GM18858 (cell line): ENCODE results near the gene BROX.
"Not testable (repeated sequence)": the region's sequence is repeated elsewhere in the genome, so short reads cannot be mapped to it uniquely, and the experiment has no call there.

ENCODE experiments used
- ATAC-seq: cut with Tn5 transposase; IDR thresholded peaks from one replicate; pipeline ENCODE4 v1.9.1; 2021; ENCODE audit not compliant: unreplicated experiment

The BROX gene

DNA sequence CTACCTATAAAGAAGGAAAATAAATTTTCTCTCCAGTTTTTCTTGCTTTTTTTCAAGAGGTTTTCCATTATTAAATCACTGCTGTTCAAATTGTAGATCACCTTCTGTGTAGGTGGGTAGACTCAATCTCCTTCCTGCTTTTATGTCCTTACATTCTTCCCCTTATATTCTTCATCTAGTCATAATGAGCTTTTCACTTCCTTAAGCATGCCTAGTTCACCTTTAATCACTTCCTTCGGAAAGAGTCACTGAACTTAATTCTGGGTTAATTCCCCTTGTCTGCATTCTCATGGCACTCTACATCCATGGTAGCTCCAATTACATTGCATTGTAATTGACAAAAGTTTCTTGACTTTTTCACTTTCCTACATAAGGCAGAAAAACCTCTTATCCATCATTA lies 18.5 kb downstream of the BROX start:
- ATAC-seq, result no peak

DNA sequence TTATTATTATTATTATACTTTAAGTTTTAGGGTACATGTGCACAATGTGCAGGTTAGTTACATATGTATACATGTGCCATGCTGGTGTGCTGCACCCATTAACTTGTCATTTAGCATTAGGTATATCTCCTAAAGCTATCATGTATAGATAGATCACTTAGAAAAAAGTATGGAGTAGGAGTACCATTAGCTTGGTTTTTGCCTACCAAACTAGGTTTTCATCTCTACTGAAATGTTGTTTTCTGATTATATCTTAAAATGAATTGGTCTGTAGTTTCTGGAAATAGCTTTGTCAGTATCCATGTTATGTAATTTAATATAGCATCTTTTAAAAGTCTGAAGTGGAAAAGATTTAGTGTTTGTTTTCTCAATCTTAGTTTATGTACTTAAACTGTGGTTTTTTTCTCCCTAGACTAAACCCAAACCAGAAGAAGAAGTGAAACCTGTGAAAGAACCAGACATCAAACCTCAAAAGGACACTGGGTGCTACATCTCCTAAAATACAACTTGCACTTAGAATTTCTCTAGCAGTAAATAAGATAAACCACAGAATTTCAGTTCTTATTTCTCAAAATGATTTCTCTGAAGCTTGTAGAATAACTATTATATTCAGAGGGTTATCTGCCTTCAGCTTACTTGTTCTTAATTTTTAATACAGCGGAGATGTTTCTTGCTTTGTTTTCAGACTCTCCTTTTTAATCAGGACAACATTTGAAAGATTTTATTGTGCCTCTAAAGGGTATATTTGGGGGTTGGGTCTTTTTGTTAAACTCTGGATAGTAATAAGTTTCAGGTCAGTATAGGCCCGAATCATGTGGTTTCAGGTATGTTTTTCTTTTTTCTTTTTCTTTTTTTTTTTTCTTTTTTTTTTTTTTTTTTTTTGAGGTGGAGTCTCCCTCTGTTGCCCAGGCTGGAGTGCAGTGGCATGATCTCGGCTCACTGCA lies 20.1 kb downstream of the BROX start:
- peak; percentile 96 for ATAC-seq

DNA sequence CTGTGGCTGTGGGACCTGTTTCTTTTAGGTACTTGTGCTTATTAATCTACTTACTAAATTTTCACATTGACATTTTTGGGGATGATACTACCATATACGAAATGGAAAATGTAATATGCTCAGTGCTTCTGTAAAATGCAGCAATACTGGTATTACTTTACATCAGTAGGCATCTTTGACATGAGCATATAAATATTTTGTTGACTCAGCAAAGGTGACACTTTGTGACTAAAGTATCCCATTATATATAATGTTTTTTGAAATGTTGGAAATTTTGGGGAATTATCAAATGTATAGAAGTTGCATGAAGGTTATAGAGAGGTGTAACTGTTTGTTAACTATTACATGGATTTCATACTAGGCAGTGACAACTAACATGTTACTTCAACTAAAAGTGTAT lies 22.4 kb downstream of the BROX start:
- ATAC-seq, result no peak

DNA sequence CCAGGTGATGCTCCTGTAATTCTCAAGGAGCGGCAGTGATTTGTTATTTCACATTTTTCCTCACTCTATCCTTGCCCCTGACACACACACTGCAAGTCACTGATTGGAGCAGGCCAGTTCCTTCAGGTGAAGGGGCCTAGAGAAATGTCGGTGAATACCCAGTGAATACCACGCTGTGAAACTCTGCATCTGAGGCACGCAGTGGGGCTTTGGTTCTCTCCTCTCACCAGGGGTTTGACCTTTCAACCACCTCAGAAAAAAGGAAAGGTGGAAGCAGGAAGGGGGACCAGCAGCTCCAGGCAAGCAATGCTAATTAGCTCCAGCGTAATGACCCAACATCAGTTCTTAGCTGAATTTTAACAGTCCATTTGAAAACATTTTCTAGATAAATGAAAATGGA lies 24.1 kb downstream of the BROX start:
- no peak for ATAC-seq

DNA sequence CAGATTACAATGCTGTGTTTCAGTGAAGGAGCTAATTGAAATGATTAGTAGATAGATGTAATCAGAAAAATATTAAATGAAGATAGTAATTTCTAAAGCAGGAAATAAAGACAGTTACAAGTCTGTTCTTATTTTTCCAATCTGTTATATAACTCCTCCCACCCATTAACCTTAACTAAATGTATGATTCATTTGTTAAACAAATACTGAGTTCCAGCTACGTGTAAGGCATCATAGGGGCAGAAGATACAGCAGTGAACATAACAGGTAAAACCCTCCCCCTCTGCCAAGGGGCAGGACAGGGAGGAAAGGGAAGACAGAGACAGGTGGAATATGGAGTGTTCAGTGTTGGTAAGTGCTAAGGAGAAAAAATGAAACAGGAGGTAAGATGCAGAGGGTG lies 24.6 kb downstream of the BROX start, which contains the start of gene FAM177B:
TSS of gene FAM177B (plus strand) at position 231 of the 400 bp plus-strand sequence. CDS start 9,344 bp downstream, outside the sequence.
- no peak for ATAC-seq

DNA sequence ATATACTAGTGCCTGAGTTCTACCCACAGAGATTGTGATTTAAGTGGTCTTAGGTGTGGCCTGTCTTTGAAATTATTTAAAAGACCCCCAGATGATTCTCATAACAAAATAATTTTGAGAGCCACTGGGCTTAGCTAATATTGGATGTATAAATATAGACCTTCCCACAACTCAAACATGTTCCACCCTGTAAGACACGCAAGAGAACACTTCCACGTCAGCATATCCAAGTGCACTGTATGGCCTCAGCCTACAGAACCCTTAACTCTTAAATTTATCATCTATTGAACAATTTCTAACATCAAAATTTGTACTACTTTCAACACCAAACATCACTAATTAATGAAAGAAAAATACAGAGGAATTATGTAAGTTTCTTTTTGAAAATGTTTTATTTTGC lies 27.1 kb downstream of the BROX start:
- no peak for ATAC-seq

DNA sequence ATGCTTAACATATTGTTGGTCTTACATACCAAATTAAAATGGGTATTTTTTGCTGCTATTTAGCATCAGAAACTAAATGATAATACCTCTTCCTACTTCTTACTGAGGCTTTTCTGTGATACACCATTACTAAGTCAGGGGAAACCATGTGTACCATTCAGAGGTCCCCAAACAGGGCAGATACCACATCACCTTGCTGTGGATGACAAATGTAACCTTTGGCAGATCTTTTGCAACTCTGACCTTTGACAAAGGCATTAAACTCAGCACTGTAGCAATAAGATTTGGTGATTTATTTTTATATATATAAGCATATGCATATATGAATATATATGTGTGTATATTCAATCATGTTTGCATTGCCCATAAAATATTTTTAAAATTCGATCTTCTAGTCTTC lies 27.6 kb downstream of the BROX start:
- ATAC-seq, result no peak

DNA sequence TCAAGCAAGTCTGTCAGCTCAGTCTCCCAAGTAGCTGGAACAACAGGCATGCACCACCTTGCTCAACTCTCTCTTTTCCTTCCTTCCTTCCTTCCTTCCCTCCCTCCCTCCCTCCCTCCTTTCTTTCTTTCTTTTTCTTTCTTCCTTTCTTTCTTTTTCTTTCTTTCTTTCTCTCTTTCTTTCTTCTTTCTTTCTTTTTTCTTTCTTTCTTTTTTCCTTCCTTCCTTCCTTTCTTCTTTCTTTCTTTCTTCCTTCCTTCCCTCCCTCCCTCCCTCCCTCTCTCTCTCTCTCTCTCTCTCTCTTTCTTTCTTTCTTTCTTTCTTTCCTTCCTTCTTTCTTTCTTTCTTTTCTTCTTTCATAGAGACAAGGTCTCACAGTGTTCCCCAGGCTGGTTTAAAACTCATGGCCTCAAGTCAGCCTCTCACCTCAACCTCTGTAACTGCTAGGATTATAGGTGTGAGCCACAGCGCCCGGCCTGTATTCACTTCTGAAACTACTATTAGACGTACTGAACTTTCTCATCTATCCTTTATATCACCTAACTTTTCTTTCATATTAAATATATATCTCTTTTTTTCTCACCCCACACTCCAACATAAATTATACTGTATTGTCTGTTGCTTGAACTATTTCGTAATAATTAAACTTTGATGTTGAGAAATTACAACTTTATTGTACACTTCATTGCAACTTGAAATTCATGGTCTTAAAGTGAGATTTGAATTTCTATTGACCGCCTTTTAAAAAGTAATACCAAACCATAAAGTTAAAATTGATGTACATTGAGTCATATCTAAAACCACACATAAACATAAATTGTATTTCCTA lies 29.5 kb downstream of the BROX start:
- not testable (repeated sequence) for ATAC-seq

DNA sequence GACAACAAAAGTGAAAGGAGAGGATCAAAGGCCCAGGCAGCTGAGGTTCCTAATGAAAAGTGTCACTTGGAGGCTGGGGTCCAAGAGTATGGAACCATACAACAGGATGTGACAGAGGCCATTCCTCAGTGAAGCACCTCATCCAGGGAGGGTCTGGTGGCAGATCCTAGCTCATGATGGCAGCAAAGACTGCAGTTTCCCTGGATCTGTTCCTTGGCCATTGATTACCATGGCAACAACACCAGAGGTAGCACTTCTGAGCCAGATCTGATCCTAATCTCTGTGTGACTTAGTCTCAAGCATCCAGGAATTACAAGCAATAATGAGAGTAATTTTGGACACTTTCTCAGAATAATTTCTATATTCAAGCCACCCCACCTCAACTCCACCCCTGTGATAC lies 37.6 kb downstream of the BROX start:
- no peak for ATAC-seq

DNA sequence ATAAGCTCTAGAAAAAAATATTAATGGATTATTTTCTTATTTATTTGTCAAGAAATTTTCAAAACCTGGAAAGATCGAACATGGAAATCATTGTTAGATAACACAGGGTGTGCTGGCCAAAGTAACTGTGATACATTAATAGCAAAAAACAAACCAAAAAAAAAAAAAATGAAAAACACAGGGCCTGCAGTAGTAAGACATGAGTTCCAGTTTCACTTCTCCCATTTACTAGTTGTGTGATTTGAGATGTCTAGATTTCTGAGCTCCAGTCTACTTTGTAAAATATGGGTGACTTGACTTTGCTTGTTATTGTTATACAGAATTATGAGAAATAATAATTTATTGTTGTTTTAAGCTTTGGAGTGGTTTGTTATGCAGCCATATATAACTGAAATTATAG lies 38.3 kb downstream of the BROX start:
- ATAC-seq, result peak; percentile 95

DNA sequence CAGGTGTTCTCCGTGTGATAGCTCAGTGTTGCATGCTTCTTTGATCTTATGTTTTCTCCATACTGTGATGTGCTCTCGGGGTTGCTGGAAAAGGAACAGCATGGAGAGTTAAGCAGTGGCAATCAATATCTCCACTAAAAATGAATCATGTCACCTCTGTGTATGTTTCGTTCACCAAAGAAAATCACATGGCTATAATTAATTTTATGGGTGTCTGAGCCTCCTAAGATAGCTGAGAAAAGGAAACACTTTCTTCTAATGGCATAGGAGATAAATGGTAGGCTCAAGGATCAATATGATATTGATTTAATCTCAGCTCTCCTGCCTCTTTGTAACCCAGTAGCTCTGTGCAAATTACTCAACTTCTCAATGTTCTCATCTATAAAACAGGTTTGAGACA lies 38.9 kb downstream of the BROX start:
- no peak for ATAC-seq

DNA sequence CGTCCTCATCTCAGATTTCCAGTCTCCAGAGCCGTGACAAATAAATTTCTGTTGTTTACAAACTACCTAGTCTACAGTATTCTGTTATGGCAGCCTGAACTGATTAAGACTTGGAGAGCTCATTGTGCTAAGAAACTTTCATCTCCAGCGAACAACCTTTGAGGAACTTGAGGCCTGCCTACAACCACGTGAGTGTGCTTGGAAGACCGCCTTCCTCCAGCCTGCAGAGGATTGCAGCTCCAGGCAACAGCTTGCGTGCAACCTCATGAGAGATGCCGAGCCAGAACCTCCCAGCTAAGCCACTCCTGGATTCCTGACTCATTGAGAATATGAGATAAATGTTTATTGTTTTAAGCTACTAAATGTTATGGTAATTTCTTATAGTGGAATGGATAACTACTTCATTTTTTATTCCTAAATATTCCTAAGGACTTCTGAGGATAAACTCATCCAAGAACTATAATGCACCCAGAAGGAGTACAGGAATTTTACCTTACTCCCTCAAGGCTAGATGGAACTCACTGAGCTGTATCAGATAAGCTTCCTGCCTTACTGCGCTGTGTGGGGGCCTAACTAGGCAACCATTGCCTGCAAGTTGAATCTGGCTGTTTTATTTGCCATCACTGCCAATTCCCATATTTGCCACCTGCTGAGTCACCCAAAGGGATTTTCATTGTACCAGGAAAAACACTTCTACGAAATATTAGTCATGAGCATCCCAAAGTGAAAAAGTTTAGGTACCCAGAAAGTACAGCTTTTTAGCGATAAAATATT lies 42.2 kb downstream of the BROX start:
- no peak for ATAC-seq

DNA sequence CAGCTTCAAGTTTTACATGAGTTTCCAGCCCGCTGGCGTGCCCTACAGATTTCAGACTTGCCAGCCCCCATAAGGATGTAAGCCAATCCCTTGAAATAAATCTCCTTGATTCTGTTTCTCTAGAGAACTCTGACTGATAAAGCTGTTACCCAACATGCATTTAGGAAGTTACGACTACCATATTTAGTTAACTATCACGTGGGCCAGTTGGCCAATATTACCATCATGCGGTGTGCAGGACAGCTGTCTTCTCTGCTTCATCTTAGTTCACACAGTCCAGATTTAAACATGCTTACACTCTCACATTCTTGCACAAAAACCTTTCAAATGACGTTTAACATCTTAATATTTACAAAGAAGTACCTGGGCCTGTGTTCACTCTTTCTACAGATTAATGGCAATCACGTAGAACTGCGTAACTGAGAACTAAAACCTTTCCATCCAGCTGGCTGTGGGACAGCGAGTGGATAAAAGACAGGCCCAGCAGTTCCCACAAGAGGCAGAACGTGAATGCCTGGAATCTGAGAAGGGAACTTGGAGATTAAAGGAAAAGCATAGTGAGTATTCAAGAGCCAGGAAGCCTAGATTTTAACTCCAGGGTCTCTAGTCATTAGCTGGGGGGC lies 45.4 kb downstream of the BROX start:
- ATAC-seq, result no peak

DNA sequence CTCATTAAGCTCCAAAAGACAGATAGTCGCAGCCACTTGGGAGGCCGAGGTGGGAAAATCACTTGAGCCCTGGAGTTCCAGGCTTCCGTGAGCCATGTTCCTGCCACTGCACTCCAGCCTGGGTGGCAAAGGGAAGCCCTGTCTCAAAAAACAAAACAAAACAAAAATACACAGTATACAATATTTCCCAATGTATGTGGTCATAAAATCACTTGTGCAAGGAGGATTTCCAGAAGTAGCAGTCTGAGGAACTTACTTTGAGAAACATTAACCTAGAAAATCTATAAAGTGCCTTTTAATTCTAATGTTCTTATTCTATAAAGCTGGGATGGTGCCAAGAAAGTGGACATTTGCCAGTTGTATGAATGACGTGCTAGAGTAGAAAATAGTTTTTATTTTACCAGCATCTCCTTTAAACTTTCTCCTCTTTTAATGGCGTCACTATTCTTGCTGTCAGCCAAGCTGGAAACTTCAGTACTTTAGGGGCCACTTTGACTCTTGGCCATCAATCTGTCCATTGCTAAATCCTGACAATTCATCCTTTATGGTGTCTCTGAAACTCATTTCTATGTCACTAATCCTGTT lies 47.2 kb downstream of the BROX start:
- no peak for ATAC-seq

DNA sequence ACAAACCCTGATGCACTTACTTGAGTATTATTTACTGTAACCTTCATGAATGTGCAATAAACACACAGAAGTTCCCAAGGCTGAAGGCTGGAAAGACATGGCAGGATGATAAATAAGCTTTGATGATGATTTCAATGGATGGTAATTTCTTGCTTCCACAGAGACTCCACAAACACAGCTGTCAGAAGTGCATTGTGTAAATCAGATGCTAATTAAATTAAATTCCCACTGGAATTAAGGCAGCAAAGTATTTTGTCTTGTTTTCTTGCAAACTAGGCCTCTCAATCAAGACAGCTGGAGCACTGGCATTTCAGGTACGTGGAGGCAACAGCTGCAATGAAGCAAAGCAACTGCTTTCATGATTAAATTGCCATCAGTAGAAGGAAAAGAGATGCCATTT lies 48.7 kb downstream of the BROX start:
- ATAC-seq, result no peak

DNA sequence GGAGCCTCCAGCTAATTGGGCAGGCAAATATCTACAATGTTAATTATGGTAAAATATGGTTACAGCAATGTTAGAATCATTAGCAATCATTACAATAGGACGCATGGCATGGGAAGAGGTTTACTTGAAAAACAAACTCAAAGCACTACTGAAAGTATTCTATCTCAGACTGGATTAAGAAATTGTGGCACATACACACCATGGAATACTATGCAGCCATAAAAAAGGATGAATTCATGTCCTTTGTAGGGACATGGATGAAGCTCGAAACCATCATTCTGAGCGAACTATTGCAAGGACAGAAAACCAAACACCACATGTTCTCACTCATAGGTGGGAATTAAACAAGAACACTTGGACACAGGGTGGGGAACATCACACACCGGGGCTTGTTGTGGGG lies 49.8 kb downstream of the BROX start:
- not testable (repeated sequence) for ATAC-seq

DNA sequence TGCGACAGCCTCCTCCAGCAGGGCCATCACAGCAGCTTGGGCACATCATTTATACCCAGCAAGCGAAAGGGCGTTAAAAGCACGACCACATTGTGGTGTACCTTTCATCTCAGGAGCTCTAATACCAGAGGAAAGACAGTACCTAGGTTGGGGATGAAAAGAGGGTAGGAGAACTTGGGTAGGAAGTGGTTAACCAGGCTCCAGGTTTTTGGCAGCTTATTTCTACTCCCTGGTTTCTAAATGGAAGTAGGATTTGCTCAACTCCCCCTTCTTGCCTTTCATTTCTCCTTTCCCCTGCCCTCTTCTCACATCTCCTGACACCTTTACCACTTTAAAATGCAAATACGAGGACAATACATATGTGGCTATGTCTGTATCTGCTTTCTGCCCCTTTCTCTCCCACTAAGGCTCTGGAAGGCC lies 54.8 kb downstream of the BROX start:
- no peak for ATAC-seq

DNA sequence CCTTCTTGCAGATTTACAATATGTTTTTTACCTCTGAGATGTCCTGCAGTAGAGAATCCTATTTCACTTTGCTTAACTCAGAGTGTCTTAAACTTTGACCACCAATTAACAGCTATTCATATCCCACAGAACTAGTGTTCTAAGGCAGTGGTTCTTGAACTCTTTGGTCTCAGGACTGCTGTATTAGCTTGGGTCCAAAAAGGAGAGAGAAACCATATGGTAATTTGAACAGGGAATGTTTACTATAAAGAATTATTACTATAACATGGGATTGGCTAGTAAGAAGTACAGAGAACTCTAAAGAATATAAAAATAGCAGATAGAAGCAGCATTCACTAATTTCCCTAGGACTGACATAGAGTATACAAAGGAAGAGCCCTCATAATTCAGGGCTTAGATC lies 56.2 kb downstream of the BROX start:
- ATAC-seq, result no peak

DNA sequence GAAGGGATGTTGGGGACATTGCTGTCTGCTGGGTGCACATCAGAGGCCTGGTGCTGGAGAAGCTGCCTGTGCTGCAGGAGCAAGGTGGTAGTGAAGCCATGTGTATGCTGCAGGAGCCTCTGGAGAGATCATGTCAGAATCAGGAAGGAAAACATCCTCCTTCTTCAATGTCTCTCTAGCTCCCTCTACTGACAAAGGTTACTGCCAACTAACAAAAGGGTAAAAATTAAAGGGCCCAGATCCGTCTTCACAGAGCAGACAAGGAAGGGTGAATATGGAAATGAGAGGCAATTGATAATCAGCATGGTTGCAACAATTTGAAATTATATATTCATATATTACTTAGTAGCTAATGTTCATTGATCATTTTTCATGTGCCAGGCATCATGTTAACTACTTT lies 56.8 kb downstream of the BROX start:
- no peak for ATAC-seq

DNA sequence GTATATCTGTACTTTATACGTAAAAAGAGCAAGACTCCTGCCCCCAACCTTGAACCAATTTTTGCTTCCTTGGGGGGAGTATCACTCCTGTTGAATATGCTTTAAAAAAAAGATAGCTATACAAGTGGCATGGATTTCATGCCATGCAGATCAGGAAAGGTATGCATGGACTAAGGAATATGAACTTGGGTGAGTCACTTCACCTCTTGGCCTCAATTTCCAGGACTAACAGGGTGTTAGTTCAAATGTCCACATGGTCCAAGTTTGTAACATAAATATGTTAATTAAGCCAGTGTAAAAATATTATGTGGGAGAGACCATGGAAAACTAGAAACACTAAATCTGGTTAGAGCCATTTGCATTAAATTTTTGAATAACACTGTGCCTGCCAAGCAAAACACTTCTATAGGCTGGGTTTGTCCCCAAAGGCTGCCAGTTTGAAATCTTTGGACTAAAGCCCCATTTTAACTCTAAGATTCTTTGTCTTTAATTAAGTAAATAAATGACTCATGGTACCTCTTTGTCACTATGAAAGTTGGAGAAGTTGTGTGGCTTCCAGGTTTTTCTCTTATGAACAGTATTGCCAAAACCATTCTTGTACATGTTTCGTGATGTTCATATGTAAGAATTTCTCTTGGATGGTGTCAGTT lies 57.7 kb downstream of the BROX start:
- no peak for ATAC-seq
